Lung microvascular endothelial cell (primary cell): ENCODE results near the gene SIGLEC10. TPM values are rescaled to one million over a fixed set of nuclear protein-coding genes. Genes with fewer than 3 reads are reported as not detected.
"Not testable (repeated sequence)": the region's sequence is repeated elsewhere in the genome, so short reads cannot be mapped to it uniquely, and the experiment has no call there.

ENCODE experiments used
- DNase-seq, 2 donors: peaks; one replicate each; pipeline versions ENCODE4 v3.0.0 to v3.0.0-alpha.2; 2010; ENCODE audit warnings: low read depth in 2 of 2
- total RNA-seq: library from RNA; depleted of rRNA; stranded (reverse); fragments of >200 nt; gene quantifications from 2 replicates; pipeline ENCODE4 v1.2.1, GENCODE V29; 2014

SIGLEC10 gene
- not detected in 2 replicates for total RNA-seq

GRCh38 chr19:51417107-51417809, at the start of gene SIGLEC10:
Gene SIGLEC10, minus strand, starts transcription at chr19:51417642. Its CDS starts 61 bp downstream, at chr19:51417581.
- no peak for DNase-seq

GRCh38 chr19:51466723-51467122, 49.3 kb upstream of the SIGLEC10 start:
- no peak for DNase-seq

- not testable (repeated sequence) for DNase-seq
Observed at GRCh38 chr19:51463976-51464581, 46.6 kb upstream of the SIGLEC10 start.

- no peak for DNase-seq
Observed at GRCh38 chr19:51462681-51463080, 45.2 kb upstream of the SIGLEC10 start.

GRCh38 chr19:51462276-51462675, 44.8 kb upstream of the SIGLEC10 start:
- no peak for DNase-seq

GRCh38 chr19:51461723-51462161, 44.3 kb upstream of the SIGLEC10 start:
- no peak for DNase-seq

GRCh38 chr19:51460164-51460992, 42.9 kb upstream of the SIGLEC10 start:
- peak; percentile 23 to 38 for DNase-seq

- DNase-seq, result no peak
Observed at GRCh38 chr19:51458899-51459505, 41.6 kb upstream of the SIGLEC10 start.

GRCh38 chr19:51458051-51458645, 40.7 kb upstream of the SIGLEC10 start, which contains the start of gene SIGLEC8:
Gene SIGLEC8, minus strand, starts transcription at chr19:51458454. Its CDS starts 67 bp downstream, at chr19:51458387.
- DNase-seq, result no peak

GRCh38 chr19:51457351-51458013, 40.0 kb upstream of the SIGLEC10 start:
- DNase-seq, result no peak

GRCh38 chr19:51456541-51457290, 39.3 kb upstream of the SIGLEC10 start:
- DNase-seq, result no peak

GRCh38 chr19:51450730-51451307, 33.4 kb upstream of the SIGLEC10 start:
- no peak for DNase-seq

- no peak for DNase-seq
Observed at GRCh38 chr19:51448411-51449016, 31.1 kb upstream of the SIGLEC10 start.

GRCh38 chr19:51448011-51448410, 30.6 kb upstream of the SIGLEC10 start:
- no peak for DNase-seq

- DNase-seq, result not testable (repeated sequence)
Observed at GRCh38 chr19:51447510-51447909, 30.1 kb upstream of the SIGLEC10 start.

- no peak for DNase-seq
Observed at GRCh38 chr19:51441410-51442390, 24.3 kb upstream of the SIGLEC10 start.

GRCh38 chr19:51440846-51441409, 23.5 kb upstream of the SIGLEC10 start:
- DNase-seq, result no peak

GRCh38 chr19:51440052-51440451, 22.6 kb upstream of the SIGLEC10 start:
- no peak for DNase-seq
